ENCODE measurements around the gene CDK15.

GRCh38 chr2:201798252-201798913 is 8.0 kb upstream of the CDK15 start:
- TF ChIP-seq CTCF (IDR thresholded peaks at IDR 0.05; ENCODE audit: insufficient read depth, low read length, poor library complexity, severe bottlenecking), result no peak
- TF ChIP-seq EZH2phosphoT487 (conservative IDR thresholded peaks at IDR 0.05; ENCODE audit: low read length), result no peak

All from SU-DHL-6 (cell line).